ENCODE data around the gene JAGN1.
"Not testable (repeated sequence)": the region's sequence is repeated elsewhere in the genome, so short reads cannot be mapped to it uniquely, and the experiment has no call there.

Gene JAGN1

DNA sequence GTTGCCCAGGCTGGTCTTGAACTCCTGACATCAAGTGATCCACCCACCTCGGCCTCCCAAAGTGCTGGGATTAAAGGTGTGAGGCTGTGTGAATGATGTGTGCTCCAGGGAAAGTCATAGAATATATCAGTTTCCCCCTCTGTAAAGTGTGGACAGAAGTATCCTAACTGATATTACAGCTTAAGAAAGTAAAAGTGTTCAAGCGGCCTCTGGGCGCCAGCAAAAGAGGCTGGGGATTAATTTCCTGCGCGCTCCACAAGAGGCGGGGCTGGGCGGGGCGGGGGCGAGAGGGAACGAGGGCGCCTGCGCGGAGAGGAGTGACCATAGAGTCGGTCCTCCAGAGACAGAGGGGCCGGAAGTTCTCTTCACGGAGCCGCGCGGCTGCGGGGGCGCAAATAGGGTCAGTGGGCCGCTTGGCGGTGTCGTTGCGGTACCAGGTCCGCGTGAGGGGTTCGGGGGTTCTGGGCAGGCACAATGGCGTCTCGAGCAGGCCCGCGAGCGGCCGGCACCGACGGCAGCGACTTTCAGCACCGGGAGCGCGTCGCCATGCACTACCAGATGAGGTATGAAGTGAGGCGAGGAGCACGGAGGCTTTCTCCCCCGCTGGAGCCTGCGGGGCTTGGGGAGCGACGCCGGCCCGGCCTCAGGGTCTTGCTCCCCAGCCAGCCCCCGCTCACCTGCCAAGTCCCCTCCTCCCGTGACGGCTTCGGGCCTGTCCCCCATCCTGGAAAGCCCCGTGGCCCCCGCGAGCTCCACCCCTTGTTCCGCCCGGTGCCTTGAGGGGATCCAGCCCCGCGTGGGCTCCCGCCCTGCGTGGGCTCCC lies at the start of gene JAGN1:
Gene JAGN1 (plus strand): TSS at position 362 of the 823 bp plus-strand sequence. CDS start 113 bp downstream, at position 475.
- peak; percentile 91 for DNase-seq (ENCODE audit: low read depth)
- TF ChIP-seq, protein P1, sequence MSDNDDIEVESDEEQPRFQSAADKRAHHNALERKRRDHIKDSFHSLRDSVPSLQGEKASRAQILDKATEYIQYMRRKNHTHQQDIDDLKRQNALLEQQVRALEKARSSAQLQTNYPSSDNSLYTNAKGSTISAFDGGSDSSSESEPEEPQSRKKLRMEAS (IDR thresholded peaks at IDR 0.05; ENCODE audit: low read depth, low read length), result peak; percentile 46
- TF ChIP-seq, protein P2, sequence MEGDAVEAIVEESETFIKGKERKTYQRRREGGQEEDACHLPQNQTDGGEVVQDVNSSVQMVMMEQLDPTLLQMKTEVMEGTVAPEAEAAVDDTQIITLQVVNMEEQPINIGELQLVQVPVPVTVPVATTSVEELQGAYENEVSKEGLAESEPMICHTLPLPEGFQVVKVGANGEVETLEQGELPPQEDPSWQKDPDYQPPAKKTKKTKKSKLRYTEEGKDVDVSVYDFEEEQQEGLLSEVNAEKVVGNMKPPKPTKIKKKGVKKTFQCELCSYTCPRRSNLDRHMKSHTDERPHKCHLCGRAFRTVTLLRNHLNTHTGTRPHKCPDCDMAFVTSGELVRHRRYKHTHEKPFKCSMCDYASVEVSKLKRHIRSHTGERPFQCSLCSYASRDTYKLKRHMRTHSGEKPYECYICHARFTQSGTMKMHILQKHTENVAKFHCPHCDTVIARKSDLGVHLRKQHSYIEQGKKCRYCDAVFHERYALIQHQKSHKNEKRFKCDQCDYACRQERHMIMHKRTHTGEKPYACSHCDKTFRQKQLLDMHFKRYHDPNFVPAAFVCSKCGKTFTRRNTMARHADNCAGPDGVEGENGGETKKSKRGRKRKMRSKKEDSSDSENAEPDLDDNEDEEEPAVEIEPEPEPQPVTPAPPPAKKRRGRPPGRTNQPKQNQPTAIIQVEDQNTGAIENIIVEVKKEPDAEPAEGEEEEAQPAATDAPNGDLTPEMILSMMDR (IDR thresholded peaks at IDR 0.05; ENCODE audit: low read depth, low read length), result no peak
- TF ChIP-seq MYC (IDR thresholded peaks at IDR 0.05; ENCODE audit: low read depth, low read length), result peak; percentile 81
- TF ChIP-seq POLR2A (IDR thresholded peaks at IDR 0.05; ENCODE audit: extremely low read depth, insufficient read length), result peak; percentile 85
- H3K4me3 ChIP-seq (ENCODE audit: low read depth, low read length), result peak within 1 kb of the TSS; percentile 84

DNA sequence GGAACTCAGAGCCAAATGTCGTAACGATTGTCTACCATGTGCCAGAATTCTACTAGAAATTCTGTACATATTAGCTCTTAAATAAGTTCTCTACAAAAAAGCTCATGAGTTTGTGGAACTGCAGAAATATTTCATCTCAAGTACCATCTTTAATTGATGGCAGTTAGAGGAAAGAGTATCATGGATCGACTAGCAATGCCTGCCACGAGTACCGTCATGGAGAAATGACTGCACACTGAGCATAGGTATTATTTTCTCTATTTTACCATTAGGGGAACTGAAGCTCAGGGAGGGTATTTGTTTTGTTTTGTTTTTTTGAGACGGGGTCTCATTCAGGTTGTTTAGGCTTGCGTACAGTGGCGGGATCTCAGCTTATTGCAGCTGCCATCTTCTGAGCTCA lies 49.4 kb upstream of the JAGN1 start:
- H3K4me3 ChIP-seq (ENCODE audit: low read depth, low read length), result no peak overlapping the region

DNA sequence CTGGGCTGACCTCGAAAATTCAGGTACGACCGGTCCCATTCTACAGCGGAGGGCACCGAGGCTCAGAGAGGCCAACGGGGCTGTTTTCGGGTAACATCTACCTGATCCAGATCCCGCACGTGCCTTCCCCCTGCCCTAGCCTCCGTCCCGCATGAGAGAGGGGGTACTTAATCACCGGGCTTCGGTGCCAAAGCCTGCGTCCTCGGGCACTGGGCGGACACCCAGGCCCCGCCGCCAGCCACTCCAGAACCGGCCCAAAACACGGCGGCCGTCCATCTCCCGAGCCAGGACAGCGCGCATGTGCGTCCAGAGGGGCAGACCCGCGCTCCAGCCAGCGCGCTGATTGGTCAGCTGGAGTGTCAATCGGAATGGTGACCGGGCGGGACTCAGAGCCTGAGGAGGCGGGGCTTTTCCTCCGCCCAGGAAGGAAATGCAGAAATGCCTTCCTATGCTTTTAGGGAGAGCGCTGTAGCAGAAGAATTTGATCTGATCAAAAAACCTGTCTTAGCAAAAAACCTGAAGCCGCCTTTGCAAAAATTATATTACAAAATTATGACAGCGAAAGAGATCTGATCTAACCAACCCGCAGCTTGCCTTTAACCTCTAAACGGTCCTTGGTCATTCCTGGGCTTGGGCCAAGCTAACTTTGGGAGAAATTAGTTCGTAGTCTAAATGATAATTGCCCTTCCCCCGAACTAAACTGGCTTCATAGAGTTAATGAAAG lies 46.5 kb upstream of the JAGN1 start, which contains the start of gene RPUSD3:
Gene RPUSD3 (minus strand): TSS at position 294 of the 724 bp plus-strand sequence. CDS start 18 bp downstream, at position 276.
- peak within 1 kb of the TSS; percentile 80 for H3K4me3 ChIP-seq (ENCODE audit: low read depth, low read length)
- peak; percentile 94 for DNase-seq (ENCODE audit: low read depth)
- TF ChIP-seq, protein P2 (IDR thresholded peaks at IDR 0.05; ENCODE audit: low read depth, low read length), result no peak
- TF ChIP-seq POLR2A (IDR thresholded peaks at IDR 0.05; ENCODE audit: extremely low read depth, insufficient read length), result peak; percentile 82
- TF ChIP-seq, protein P1 (IDR thresholded peaks at IDR 0.05; ENCODE audit: low read depth, low read length), result peak; percentile 90

More for the DNA sequence above, 49.4 kb upstream of the JAGN1 start:
- no peak for DNase-seq (ENCODE audit: low read depth)
- TF ChIP-seq, protein P2 (IDR thresholded peaks at IDR 0.05; ENCODE audit: low read depth, low read length), result no peak
- TF ChIP-seq, protein P1 (IDR thresholded peaks at IDR 0.05; ENCODE audit: low read depth, low read length), result no peak
- no peak for TF ChIP-seq MYC (IDR thresholded peaks at IDR 0.05; ENCODE audit: low read depth, low read length)
- TF ChIP-seq POLR2A (IDR thresholded peaks at IDR 0.05; ENCODE audit: extremely low read depth, insufficient read length), result no peak

DNA sequence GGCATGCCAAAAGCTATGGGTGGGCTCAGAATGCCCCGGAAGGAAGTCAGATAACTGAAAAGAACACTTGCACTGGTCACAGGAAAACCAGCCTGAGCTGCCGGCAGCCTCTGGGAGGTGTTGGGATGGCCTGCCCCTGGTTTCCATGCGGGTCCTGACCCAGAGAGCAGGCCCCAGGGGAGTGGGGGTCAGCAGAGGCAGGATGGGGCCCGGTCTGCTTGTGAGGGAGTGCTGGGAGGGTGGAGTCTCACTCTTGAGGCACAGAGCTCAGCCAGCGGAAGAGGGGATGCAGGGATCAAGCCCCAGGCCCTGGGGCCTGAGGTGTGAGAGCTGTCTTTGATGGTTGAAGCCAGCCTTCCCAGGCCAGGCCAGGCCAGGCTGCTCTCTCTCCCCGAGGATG lies 44.2 kb upstream of the JAGN1 start:
- TF ChIP-seq, protein P2 (IDR thresholded peaks at IDR 0.05; ENCODE audit: low read depth, low read length), result no peak
- TF ChIP-seq POLR2A (IDR thresholded peaks at IDR 0.05; ENCODE audit: extremely low read depth, insufficient read length) (no peak), MYC (IDR thresholded peaks at IDR 0.05; ENCODE audit: low read depth, low read length) (no peak)
- TF ChIP-seq, protein P1 (IDR thresholded peaks at IDR 0.05; ENCODE audit: low read depth, low read length), result no peak
- no peak overlapping the region for H3K4me3 ChIP-seq (ENCODE audit: low read depth, low read length)
- no peak for DNase-seq (ENCODE audit: low read depth)

DNA sequence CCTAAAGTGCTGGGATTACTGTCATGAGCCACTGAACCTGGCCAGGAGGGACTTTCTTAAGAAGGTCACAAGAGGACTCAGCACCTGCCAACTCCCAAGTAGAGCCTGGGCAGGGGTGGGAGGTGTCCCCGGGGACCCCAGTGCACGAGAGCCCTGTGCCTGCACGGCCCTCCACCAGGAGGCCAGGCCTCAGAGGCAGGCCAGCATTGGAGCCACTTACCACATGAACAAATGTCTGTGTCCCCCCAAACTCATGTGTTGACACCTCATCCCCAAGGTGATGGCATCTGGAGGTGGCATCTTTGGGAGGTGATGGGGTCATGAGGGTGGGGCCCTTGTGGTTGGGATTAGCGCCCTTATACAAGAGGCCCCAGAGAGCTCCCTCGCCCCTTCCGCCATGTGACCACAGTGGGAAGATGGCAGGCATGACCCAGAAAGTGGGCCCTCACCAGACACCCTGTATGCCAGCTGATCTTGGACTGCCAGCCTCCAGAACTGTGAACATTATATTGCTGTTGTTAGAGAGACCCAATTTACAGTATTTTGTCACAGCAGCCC lies 43.4 kb upstream of the JAGN1 start:
- no peak overlapping the region for H3K4me3 ChIP-seq (ENCODE audit: low read depth, low read length)
- TF ChIP-seq MYC (IDR thresholded peaks at IDR 0.05; ENCODE audit: low read depth, low read length) (no peak), POLR2A (IDR thresholded peaks at IDR 0.05; ENCODE audit: extremely low read depth, insufficient read length) (no peak)
- TF ChIP-seq, protein P2 (IDR thresholded peaks at IDR 0.05; ENCODE audit: low read depth, low read length), result no peak
- TF ChIP-seq, protein P1 (IDR thresholded peaks at IDR 0.05; ENCODE audit: low read depth, low read length), result no peak
- no peak for DNase-seq (ENCODE audit: low read depth)

DNA sequence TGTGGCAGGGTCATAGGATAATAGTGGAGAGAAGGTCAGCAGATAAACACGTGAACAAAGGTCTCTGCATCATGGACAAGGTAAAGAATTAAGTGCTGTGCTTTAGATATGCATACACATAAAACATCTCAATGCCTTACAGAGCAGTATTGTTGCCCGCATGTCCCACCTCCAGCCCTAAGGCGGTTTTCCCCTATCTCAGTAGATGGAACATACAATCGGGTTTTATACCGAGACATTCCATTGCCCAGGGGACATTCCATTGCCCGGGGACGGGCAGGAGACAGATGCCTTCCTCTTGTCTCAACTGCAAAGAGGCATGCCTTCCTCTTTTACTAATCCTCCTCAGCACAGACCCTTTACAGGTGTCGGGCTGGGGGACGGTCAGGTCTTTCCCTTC lies 42.5 kb upstream of the JAGN1 start:
- DNase-seq (ENCODE audit: low read depth); H3K4me3 ChIP-seq (ENCODE audit: low read depth, low read length): not testable (repeated sequence)

Measured in NB4 (cell line).